ENCODE measurements around the gene C9orf43.

DNA sequence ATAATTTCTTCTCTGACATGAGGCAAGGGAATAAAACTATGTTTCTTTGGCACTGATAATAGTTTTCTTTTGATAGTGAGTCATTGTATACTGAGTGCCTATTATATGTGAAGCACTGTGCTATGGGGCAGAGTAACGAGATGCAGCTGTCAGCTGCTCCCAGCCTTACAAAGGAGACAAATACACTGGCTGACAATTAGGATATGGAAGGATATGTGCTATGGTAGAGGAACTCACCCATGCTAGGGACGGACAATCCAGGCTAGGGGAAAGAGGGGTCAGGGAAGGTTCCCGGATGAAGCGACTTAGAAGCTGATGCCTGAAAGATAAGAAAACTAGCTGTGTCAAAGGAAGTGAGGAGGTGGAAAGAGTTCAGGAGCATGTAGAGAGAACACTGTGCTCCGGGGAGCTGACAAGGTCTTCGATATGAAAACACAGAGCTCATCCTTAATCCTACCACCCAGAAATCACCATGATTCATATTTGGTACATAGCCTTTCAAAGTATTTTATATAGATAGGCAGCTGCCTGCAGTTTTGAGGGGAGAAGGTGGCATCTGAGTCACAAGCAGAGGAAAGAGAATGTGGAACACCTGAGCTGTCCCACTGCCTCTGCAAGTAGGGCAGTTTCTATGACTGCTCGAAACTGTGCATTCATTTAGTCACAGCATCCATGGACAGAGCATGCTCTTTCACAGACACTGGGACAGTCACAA is 49.1 kb upstream of the C9orf43 start:
- no peak for TF ChIP-seq POLR2A (IDR thresholded peaks at IDR 0.05)
- TF ChIP-seq, protein P1, sequence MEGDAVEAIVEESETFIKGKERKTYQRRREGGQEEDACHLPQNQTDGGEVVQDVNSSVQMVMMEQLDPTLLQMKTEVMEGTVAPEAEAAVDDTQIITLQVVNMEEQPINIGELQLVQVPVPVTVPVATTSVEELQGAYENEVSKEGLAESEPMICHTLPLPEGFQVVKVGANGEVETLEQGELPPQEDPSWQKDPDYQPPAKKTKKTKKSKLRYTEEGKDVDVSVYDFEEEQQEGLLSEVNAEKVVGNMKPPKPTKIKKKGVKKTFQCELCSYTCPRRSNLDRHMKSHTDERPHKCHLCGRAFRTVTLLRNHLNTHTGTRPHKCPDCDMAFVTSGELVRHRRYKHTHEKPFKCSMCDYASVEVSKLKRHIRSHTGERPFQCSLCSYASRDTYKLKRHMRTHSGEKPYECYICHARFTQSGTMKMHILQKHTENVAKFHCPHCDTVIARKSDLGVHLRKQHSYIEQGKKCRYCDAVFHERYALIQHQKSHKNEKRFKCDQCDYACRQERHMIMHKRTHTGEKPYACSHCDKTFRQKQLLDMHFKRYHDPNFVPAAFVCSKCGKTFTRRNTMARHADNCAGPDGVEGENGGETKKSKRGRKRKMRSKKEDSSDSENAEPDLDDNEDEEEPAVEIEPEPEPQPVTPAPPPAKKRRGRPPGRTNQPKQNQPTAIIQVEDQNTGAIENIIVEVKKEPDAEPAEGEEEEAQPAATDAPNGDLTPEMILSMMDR (IDR thresholded peaks at IDR 0.05), result no peak
